HG02763 (cell line): ENCODE measurements around the gene MICALL2.

Experiments used
- ATAC-seq: cut with Tn5 transposase; IDR thresholded peaks from one replicate; pipeline ENCODE4 v1.9.1; 2021; ENCODE audit warnings: mild to moderate bottlenecking, moderate library complexity; ENCODE audit not compliant: unreplicated experiment

The MICALL2 gene

GRCh38 chr7:1458683-1459511, at the start of gene MICALL2:
TSS of gene MICALL2 (minus strand) at chr7:1459470. CDS start at chr7:1459326, 144 bp downstream.
- ATAC-seq, result no peak

- no peak for ATAC-seq
Measured at GRCh38 chr7:1508277-1508758, 49.0 kb upstream of the MICALL2 start.

- no peak for ATAC-seq
Measured at GRCh38 chr7:1505731-1506550, 46.7 kb upstream of the MICALL2 start.

GRCh38 chr7:1503816-1504775, 44.8 kb upstream of the MICALL2 start, which contains the start of gene INTS1:
TSS of gene INTS1 (minus strand) at chr7:1504389. CDS start at chr7:1503960, 429 bp downstream.
- peak; percentile 86 for ATAC-seq

GRCh38 chr7:1503390-1503789, 44.1 kb upstream of the MICALL2 start:
- ATAC-seq, result no peak

GRCh38 chr7:1502845-1503244, 43.6 kb upstream of the MICALL2 start:
- ATAC-seq, result no peak

- no peak for ATAC-seq
Measured at GRCh38 chr7:1501487-1502270, 42.4 kb upstream of the MICALL2 start.

- ATAC-seq, result no peak
Measured at GRCh38 chr7:1500064-1500807, 41.0 kb upstream of the MICALL2 start.

GRCh38 chr7:1499367-1500029, 40.2 kb upstream of the MICALL2 start:
- ATAC-seq, result no peak

- no peak for ATAC-seq
Measured at GRCh38 chr7:1498370-1499305, 39.4 kb upstream of the MICALL2 start.

- ATAC-seq, result no peak
Measured at GRCh38 chr7:1497293-1497927, 38.1 kb upstream of the MICALL2 start.

- ATAC-seq, result no peak
Measured at GRCh38 chr7:1496531-1497292, 37.4 kb upstream of the MICALL2 start.

GRCh38 chr7:1495564-1496242, 36.4 kb upstream of the MICALL2 start:
- ATAC-seq, result no peak

- no peak for ATAC-seq
Measured at GRCh38 chr7:1494866-1495563, 35.7 kb upstream of the MICALL2 start.

- ATAC-seq, result no peak
Measured at GRCh38 chr7:1494447-1494846, 35.2 kb upstream of the MICALL2 start.
